NCI-H2107 treated with DMSO at 0.1 percent for 48 hours (cell line): ENCODE data around the gene ZBTB7A.

Experiments
- DNase-seq: peaks from one replicate; lab custom pipeline; 2025; ENCODE audit not compliant: unreplicated experiment; lab: John Stamatoyannopoulos, UW

ZBTB7A gene

DNA sequence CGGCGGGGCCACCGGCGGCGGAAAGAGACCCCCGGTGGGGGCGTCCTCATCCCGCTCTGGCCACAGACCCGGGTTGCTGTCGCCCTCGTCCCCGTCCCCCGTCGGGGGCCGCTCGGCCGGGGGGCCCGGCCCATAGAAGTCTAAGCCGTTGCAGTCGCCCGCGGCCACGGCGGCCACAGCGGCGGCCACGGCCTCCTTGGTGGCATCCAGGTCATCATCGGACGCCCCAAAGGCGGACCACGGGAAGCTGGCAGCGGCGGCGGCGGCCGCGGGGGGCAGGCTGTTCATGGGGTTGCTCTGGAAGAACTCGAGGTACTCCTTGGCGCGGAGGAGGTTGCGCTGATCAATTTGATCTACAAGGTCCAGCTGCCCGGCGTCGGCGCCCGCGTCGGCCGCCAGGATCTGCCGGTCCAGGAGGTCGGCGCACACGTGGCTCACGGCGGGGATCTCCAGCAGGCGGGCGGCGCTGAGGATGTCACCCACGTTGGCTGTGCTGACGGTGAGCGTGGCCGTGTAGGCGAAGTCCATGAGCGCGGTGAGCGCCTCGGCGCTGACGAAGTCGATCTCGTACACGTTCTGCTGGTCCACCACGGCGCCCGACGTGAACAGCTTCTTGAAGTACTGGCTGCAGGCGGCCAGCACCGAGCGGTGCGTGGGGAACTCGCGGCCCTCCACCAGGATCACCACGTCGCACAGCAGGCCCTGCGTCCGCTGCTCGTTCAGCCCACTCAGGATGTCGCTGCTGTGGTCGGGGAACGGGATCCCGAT lies 12.1 kb downstream of the ZBTB7A start:
- DNase-seq: no peak

- DNase-seq: no peak
Observed at GRCh38 chr19:4053423-4054324, 13.0 kb downstream of the ZBTB7A start.

DNA sequence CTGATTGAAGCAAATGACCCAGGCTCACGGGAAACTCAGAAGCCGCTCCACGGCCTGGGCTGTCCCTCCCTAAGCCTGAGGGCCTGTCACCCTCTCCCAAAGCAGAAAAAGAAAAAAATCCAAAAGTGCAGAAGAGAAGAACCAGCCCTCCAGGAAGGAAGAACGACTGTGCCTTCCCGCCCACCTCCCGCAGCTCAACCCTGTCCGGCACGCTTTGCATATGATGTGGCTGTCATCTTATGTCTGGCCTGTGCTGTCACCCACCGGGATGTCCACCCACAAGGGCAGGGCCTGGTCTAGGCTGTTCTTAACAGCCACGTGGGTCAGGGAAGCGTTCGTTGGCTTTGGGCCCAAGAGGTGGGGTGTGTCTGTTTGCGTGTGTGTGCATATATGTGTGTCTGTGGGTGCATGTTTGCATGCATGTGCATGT lies 13.7 kb downstream of the ZBTB7A start:
- no peak for DNase-seq

DNA sequence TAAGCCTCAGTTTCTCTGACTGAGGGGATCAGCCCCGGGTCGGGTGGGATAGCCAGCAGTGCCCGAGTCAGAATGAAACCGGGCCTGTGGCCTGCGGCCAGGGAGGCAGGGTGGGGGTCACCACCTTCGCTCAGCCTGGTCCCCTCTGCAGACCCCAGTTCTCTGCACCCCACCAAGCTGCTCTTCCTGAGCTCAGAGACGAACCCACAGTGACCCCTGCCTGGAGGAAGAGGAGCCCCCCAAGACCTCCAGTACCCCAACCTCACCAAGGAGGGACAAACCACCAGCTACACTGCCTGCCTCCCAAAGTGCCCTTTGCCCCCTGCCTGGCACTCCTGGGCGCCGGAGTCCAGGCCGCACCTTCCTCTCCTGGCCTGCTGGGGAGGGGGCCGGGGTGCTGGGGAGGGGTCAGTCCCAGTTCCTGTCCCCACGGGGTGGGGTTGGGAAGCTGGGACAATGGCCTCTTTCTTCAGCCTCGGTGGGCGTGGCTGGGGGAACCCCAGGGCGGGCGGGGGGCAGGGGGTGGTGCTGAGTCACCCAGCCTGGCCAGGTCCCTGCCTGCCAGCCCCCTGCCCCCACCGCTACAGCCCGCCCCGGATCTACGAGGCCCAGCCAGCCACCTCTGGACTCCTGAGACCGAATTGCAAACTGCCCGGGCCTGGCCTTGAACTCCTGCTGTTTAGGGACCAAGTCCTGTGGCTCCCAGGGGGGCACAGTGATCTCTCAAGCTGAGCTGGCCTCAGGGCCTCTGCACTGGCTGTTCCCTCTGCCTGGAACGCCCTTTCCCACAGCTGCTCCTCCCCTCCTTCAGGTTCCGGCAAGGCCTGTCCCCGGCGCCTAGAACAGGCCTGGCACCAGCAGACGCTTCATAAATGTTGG lies 14.3 kb downstream of the ZBTB7A start:
- no peak for DNase-seq

DNA sequence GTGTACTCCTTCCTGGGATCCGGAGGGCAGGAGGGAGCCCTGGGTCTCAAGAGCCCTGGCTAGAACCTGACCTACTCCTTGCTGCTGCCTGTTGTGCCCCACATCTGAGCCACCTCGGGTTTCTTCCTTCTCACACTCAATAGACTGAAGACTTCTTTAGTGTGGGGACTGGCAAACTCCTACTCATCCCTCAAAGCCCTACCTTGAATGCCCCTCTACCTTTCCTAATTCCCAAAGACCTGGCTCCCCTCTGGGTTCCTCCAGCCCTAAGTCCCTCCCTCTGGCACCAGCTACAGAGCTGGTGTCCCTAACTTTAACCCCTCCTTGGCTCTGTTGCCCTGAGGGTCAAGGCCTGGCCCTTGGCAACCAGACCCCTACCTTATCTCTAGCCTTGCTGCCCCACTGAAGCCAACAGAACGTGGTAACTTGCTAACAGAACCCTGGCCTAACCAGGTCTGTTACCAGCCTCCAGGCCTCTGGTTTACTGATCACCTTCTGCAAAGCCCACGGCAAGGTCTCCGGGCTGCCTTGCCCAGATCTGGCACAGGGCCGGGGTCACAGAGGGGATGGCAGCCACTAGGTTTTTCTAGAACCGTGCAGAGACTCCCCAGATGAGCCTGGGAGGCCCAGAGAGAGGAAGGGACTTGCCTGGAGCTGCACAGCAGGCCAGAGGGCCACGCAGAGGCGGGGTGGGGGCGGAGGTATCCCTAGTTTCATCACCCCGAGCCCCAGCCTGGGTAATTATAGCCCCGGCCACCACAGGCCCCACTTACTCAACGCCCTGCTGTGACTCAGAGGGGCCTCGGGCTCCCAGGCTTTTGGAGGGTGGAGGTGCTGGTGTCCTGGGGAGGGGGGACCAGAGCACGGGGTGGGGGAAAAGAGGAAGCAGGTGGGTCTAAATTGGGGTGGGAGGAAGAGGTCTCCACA lies 15.3 kb downstream of the ZBTB7A start:
- DNase-seq: no peak

- DNase-seq: no peak
Observed at GRCh38 chr19:4049432-4049831, 17.3 kb downstream of the ZBTB7A start.

DNA sequence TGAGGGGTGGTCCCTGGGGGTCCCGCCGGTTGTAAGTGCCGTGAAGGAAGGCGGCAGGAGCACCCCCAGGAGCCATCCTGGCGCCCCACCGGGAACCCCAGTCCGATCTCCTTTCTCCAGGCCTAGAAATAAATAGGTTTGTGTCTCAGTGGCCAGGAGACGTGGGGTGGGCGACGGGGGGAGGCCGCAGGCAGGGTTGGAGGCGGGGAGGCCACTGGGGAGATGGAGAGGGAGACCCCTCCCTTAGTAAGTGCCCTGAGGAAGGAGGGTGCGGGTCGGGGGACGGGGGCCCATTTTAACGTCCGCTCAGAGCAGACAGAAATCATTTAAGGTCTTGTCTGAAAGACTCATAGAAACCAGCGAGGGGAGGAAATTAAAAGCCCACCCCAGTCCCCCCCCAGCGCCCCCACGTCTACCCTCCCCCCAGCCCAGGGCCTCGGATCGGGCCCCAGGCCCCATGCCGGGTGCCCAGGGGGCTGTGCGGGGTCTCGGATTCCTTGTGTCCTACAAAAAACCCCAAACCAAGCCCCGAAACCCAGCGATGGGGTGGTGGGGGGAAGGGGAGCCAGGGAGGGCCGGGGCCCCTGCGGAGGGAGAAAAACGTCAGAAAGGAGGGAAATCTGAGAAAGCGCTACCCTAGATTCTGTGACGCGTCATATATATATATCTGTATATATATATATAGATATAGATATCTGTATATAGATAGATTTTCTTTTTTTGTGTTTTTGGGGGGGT lies 19.6 kb downstream of the ZBTB7A start:
- no peak for DNase-seq

GRCh38 chr19:4046362-4046691 lies 20.4 kb downstream of the ZBTB7A start:
- no peak for DNase-seq

DNA sequence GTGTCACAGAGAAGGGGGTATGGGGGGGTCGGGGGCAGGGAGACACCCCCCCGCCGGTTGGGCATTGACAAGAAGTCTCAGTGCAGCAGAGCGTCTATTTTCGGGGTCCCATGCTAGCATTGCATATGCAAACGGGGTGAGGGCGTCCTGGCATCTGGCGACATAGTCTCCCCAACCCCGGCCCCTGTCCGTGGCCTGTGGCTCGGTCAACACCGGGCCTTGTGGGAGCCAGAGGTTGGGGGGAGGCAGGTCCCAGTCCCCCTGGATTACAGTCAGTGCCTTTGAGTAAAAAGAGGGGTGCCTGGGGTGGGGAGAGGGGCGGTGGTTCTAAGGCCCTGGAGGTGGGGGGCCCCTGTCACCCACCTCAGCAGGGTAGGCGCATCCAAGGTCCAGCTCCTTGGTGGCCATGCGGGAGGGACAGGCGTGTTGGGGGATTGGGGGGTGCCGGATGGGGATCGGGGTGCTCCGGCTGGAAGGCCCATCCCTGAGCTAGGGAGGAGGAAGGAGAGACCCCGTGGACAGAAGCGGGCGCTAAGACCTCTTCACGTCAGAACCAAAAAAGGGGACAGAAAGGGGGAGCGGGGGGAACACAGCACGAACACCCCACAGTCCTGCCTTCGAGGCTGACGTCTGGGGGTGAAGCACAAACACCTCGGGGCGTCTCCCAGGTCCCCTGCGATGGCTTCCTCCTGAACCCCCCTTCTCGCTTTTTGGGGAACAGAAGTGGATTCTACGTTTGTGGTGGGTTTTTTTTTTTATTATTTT lies 20.9 kb downstream of the ZBTB7A start:
- no peak for DNase-seq

GRCh38 chr19:4044990-4045465 lies 21.7 kb downstream of the ZBTB7A start:
- DNase-seq: no peak

DNA sequence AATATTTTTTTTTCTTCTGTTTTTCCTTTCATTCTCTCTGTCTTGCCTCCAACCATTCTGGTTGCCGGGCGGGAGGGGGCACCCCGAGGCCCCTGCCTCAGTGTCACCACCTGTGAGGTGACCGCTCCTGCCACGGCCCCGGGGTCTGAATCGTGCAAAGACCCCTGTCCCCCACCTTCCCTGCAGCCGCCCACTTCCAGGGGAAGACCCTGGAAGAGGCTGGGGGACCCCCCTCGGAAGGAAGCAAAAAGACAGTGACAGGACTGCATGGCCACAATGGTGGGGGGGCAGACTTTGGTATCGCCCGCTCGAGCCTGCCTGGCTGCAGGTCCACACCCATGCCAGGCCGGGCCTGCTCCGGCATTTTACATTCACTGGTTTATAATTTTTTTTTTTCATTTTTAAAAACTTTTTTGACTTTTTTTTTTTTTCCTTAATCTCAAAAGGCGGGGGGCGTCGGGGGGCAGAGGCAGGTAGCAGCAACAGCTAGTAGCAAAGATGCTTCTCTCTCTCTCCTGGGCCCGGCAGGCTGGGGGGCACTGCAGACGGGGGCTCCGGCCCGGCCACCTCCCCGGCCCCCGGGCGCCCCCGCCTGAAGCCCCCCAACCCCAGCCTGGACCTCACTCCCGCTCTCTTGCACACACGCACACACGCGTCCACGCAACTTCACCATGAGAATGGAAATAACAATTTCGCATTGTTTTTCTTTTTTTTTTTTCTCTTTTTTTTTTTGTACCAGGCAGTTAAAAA lies 22.6 kb downstream of the ZBTB7A start:
- DNase-seq: no peak

DNA sequence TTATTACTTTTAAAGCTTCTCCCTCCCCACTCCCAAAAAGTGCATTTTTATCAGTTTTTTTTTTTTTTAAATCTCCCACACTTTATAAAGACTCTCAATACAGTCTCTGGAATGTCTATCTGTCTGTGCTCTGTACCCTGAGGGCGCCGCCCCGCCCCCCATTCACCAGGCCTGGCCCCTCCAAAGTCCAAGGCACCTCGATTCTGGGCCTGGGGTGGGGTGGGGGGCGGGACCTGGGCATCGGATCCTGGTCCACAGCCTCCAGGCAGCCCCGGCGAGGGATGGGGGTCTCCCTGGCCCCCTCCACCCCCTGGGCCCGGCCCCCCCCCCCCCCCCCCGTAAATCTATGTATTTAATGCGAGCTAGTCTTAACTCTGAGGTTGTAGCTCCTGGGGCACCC lies 23.3 kb downstream of the ZBTB7A start:
- no peak for DNase-seq

DNA sequence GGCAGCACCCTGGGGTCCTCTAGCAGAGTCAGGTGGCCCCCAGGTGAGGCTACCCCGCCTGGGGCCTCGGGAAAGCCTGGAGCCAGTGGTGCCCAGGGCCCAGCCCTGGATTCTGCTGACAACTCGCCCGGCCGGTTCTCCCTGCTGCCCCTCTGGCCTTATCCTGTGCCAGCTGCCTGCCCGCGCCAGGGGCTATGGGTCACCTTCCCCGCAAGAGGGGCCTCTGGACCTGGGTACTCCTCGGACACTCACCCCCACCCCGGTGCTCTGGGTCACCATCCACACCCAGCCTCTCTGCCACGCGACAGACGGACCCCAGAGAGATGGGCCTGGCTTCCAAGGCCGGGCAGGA lies 24.0 kb downstream of the ZBTB7A start:
- no peak for DNase-seq

DNA sequence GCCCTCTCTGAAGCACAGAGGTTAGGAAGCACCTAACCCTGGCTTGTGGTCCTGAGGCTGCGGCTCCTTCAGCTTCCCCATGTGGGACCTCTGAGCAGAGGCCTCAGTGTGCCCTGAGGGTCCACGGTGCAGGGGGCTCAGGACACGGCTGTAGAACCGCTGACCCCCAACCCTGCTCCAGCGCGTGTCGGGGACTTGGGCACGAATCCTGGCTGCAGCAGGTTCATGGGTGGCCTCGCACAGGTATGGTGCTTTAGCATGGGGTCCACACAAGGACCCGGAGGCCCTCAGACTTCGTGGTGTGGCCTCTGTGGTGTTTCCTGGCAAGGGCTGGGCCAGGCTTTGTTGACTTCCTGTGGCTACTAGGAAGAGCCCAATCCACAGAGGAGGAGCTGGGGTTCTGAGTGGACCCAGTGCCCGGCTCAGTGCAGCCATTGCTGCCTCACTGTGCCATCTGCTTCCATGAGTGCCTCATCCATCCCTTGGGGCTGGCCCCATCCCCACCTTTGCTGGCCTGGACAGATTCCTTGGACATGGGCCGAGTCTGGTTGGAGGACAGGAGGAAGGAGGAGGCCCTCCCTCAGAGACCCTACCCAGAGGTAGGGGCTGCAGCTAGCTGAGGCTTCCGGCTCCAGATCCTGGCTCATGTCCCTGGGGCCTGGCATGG lies 24.5 kb downstream of the ZBTB7A start:
- no peak for DNase-seq

DNA sequence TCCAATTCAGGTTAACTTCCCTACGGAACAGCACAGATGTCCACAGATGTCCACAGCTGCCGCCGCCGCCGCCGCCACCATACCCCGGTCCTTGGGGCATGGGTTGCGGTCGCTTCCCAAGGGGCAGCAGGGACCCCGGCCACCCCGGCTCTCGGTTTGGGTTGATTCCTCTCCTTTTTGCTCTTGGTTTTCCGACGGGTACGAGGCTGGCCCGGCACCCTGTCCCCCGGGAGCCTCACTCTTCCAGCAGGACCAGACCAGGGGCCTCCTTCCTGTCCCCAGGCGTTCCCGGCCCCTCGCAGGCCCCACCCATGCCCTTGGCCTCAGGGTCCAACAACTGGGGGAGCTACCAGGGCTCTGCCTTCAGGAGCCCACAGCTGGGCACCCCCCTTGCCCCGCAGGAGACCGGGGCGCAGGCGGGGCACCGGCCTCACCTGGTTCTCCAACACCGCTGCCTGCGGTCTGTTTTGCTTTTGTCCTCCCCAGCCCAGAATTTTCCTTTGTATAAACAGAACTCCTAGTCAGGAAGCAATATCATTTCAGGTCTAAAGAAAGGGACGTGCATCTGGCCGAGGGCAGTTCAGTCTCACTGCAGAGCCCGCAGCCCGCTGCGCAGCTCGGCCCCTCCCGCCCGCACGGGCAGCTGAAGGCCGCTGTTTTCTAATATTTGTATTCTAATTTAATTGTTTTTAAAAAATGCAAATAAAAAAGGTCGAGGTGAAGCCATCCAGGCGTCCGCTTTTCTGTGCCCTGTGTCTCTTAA lies 27.9 kb downstream of the ZBTB7A start:
- peak; percentile 26 for DNase-seq

GRCh38 chr19:4038057-4038456 lies 28.6 kb downstream of the ZBTB7A start:
- DNase-seq: no peak
